HG03196 (cell line): ENCODE measurements around the gene NRBF2.

Experiments
- ATAC-seq: cut with Tn5 transposase; IDR thresholded peaks from one replicate; pipeline ENCODE4 v1.9.1; 2021; ENCODE audit not compliant: unreplicated experiment

Gene NRBF2

GRCh38 chr10:63157845-63158624 is 24.9 kb downstream of the NRBF2 start:
- no peak for ATAC-seq

DNA sequence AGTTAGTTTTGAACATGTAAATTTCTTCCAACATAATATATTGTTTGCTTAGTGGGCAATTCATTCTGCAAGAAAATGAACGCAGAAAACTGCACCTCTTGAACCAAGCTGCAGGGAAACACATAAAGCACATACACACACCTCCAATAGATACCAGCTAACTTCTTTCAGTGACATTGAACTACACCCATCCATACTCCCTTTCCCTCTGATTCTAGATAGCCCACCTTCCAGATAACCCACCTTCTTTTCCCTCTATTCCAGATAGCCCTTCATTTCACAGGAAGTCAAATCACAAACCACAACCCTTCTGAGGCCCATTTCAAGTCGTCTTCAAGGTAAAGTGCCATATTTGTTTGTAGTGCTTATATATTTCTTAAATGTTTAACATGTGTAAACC is 28.5 kb downstream of the NRBF2 start:
- no peak for ATAC-seq

DNA sequence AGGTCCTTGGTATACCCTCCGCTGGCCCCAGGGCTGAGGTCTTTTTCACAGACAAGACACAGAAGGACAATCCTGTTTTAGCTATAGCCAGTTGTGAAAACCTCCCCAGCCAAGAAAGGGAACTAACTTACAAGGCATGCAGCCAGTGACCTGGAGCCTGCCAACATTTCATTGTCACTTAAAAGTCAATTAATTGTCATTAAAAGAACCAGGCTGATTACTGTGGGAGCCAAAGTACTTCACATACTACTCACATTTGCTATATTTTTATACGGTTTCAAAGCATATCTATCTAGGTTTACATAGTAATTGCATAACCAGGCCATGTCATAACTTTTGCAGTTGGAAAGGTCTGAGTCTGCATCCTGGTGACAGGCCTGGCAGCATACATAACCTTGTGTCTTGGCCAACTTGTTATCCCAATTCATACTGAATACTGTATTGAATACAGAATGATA is 31.1 kb downstream of the NRBF2 start:
- ATAC-seq: no peak

- ATAC-seq: no peak
These were observed 32.1 kb downstream of the NRBF2 start for GRCh38 chr10:63165249-63165648.

DNA sequence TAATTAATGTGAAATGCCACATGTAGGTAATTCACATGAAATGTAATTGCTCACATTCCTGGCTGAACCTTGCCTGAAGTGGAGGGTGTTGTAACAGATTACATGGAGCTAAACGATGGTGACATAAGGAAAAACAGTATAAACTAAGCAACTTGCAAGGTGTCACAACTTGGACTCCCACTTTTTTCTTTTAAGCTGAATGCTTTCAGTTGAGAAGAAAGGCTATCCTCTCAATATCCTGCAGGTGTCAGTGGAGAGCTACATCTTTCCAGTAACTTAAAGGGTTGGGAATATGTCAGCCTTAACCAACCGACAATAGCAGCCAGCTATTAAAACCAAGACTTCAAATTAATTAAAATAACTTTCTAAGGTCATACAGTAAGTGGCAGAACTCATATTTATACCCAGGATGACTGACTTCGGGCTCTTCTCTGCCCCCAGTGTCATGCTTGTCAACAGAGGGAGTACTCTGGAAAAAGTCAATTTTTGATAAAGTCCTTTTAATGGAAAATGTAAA is 33.7 kb downstream of the NRBF2 start:
- peak; percentile 47 for ATAC-seq

GRCh38 chr10:63168821-63169462 is 35.8 kb downstream of the NRBF2 start:
- no peak for ATAC-seq

- no peak for ATAC-seq
These were observed 36.5 kb downstream of the NRBF2 start for GRCh38 chr10:63169624-63170023.

DNA sequence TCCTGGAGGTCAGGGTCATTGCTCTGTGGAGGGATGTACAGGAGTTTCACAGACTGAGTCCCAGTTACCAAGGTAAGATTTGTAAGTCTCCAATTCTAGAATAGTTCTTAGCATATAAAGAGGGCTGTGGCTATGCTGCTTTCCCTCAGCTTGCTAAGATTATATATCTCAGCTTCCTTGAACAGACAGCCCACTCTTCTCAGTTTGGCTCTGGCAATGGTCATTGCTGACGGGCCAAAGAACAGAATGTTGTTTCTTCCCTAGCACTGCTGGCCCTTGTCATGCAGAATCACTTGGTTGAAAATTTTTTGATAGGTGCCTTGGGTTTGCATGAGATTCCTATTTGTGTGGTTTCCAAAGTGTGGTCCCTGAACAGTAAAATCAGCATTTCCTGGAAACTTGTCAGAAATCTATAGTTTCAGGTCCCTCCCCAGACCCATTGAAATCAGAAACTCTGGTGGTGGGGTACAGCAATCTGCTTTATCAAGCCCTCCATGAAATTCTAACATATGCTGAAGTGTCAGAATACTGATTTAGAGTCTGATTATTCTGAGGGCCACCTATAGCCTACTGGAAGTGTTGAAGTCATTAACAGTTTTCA is 38.2 kb downstream of the NRBF2 start:
- no peak for ATAC-seq

DNA sequence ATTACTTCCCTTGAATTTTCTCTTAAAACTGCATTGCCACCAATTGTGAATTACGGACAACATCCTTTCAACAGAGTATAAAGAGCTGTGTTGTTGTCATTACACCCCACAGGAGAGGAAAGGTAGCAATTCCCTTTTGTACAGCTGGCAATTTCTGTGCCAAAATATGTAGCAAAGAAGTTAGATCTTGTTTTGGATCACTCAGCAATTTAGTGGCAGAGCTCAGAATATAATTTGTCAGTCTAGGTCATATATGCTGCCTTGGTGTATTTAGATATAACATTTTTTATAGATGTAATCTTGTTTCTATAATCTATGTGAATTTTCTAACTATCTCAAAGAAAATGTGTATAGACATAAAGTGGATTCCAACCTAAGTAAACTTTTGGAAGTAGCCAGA is 38.8 kb downstream of the NRBF2 start:
- no peak for ATAC-seq

- peak; percentile 98 for ATAC-seq
These were observed 40.5 kb downstream of the NRBF2 start for GRCh38 chr10:63173468-63174232.

- ATAC-seq: no peak
These were observed 42.4 kb downstream of the NRBF2 start for GRCh38 chr10:63175534-63175933.

- no peak for ATAC-seq
These were observed 59.7 kb downstream of the NRBF2 start for GRCh38 chr10:63192826-63193225.

DNA sequence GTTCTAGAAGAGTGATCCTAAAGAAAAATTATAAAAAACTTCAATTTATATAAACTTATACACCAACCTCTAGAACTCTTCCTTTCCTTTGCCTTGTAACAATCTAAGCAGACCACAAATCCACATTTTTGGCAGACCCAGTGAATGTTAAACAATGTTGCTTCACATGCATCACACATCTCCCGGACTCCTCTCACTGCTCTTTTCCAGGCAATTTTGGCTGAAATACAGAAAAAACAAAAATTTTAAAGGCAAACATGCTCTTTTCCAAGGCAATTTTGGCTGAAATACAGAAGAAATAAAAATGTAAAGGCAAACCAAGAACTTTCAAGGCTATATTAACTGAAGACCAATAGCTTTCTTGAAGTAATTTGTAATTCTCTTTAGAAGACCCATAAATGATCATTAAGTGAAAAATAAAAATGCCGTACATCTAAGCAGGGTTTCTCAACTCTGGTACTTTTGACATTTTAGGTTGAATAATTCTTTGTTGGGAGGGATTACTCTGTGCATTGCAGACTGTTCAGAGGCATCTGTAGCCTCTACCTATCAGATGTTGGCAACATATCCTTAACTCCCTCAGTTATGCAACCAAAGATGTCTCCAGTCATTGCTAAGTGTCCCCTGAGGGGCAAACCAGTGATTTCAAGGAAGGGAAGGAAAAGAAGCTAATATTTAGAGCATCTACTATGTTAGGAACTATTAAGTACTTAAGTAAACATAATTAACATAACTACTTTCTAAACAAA is 64.4 kb downstream of the NRBF2 start:
- ATAC-seq: no peak

DNA sequence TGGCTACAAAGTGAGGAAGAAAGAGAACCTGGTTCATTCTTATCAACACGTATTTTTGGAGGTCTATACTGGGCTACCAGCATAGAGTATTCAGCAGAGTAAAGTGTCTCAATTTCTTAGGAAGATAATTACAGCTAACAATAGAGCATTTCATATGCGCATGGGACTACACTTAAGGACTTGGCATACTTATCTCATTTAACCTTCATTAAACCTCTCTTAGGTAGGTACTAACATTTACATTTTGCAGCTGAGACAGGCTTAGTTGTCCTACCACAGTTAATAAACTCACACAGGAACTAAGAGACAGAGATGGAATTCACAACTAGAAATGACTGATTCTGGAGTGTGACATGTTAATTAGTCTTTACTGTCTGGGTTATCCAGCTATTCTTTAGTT is 66.6 kb downstream of the NRBF2 start:
- no peak for ATAC-seq

GRCh38 chr10:63200431-63200830 is 67.3 kb downstream of the NRBF2 start:
- ATAC-seq: no peak

- no peak for ATAC-seq
These were observed 68.0 kb downstream of the NRBF2 start for GRCh38 chr10:63201118-63201517.
